Lung (tissue), 12 donors: ENCODE results near the gene MBD2. TPM values are rescaled to one million over a fixed set of nuclear protein-coding genes. Genes with fewer than 3 reads are reported as not detected.

Experiments used
- ATAC-seq: fragments of 200-7000 bp; cut with Tn5 transposase; one replicate; pipeline ENCODE4 v1.9.1; 2020; ENCODE audit warnings: moderate number of reproducible peaks; ENCODE audit not compliant: insufficient read depth, low FRiP score
- DNase-seq, 3 donors: peaks; one replicate each; pipeline ENCODE4 v3.0.0-alpha.2; 2013 to 2017
- H3K27ac ChIP-seq, 2 donors: one replicate each; pipeline ENCODE4 v1.5.1; 2013; ENCODE audit warnings: mild to moderate bottlenecking in 2 of 2, moderate library complexity in 2 of 2, control low read depth in 1 of 2, inconsistent platforms in 1 of 2, low read depth in 1 of 2, low read length in 1 of 2
- H3K27me3 ChIP-seq, 3 donors: one replicate each; pipeline ENCODE4 v1.5.1; 2013; ENCODE audit warnings: low read length in 2 of 3; ENCODE audit not compliant: control insufficient read depth in 3 of 3, insufficient read depth in 3 of 3
- H3K36me3 ChIP-seq, 4 donors: one replicate each; pipeline ENCODE4 v1.5.1; 2013; ENCODE audit warnings: low read length in 4 of 4, mild to moderate bottlenecking in 1 of 4, moderate library complexity in 1 of 4; ENCODE audit not compliant: control insufficient read depth in 4 of 4, insufficient read depth in 4 of 4
- H3K4me1 ChIP-seq, 5 donors: one replicate each; pipeline ENCODE4 v1.5.1; 2013; ENCODE audit warnings: low read length in 5 of 5, mild to moderate bottlenecking in 2 of 5, moderate library complexity in 1 of 5; ENCODE audit not compliant: control insufficient read depth in 5 of 5, insufficient read depth in 5 of 5
- H3K4me3 ChIP-seq: one replicate; pipeline ENCODE4 v1.5.1; 2013; ENCODE audit warnings: mild to moderate bottlenecking, control low read depth, moderate library complexity
- H3K9ac ChIP-seq, 2 donors: one replicate each; pipeline ENCODE4 v1.5.1; 2013; ENCODE audit warnings: low read length in 2 of 2, control low read depth in 1 of 2; ENCODE audit not compliant: insufficient read depth in 1 of 2
- H3K9me3 ChIP-seq, 4 donors: one replicate each; pipeline ENCODE4 v1.5.1; 2013; ENCODE audit warnings: low read length in 3 of 4, mild to moderate bottlenecking in 1 of 4, moderate library complexity in 1 of 4; ENCODE audit not compliant: control insufficient read depth in 4 of 4, insufficient read depth in 3 of 4
- WGBS, 2 donors: extraction: QIAGEN DNeasy Blood & Tissue Kit; methylation state at CpG; one replicate each; pipeline ENCODE4 v1.1.7; 2013; 5-methylcytosine and 5-hydroxymethylcytosine counted together
- polyA plus RNA-seq, 2 donors: library from polyadenylated mRNA; stranded (reverse); fragments of 200-250 nt; gene quantifications; one replicate each; pipeline ENCODE4 v1.2.1, GENCODE V29; 2013
- total RNA-seq, 2 donors: library from RNA; depleted of rRNA in 1 of 2; stranded (reverse); fragments of >200 nt in 1 of 2; gene quantifications; one replicate each; pipeline ENCODE4 v1.2.1, GENCODE V29; 2014 to 2021
- TF ChIP-seq, protein P1 (sequence below): IDR thresholded peaks from 2 replicates; pipeline ENCODE4 v1.5.1; 2012; ENCODE audit warnings: mild to moderate bottlenecking; ENCODE audit errors: control extremely low read depth, extremely low read depth
- donor health status: control.
- donor health status: control.
- donor health status: Bipolar disorder and iron deficiency.
- donor health status: healthy.
- donor health status: DM: yes; HTN: yes; CAD: no.

MBD2 gene
- total and polyA plus RNA-seq, 4 donors: 29.5 to 91.0 (median 36.1) TPM

DNA sequence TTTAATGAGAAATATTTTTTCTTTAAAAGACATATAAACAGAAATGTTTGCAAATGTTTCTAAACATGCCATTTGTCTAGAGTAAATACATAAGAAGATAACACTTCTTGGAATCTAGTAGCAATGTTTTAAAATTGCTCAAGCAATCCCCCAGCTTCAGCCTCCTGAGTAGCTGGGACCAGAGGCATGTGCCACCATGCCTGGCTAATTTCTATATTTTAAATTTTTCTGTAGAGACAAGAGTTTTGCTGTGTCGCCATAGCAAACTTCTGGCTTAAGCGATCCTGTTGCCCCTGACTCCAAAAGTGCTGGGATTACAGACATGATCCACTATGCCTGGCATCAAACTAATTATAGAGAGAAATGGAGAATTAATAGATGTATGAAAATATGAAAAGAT is 14.6 kb upstream of the MBD2 start:
- Histone ChIP-seq H3K4me3 (no peak overlapping the region), H3K36me3 (no peaks in the 10 kb centered on the region), H3K27me3 (peaks cover 0 to 3% (median 0%) of the 10 kb centered on the region in 3 donors), H3K27ac (no peak overlapping the region), H3K4me1 (no peaks in the 10 kb centered on the region), H3K9ac (no peak overlapping the region), H3K9me3 (no peaks in the 10 kb centered on the region)
- TF ChIP-seq, protein P1, sequence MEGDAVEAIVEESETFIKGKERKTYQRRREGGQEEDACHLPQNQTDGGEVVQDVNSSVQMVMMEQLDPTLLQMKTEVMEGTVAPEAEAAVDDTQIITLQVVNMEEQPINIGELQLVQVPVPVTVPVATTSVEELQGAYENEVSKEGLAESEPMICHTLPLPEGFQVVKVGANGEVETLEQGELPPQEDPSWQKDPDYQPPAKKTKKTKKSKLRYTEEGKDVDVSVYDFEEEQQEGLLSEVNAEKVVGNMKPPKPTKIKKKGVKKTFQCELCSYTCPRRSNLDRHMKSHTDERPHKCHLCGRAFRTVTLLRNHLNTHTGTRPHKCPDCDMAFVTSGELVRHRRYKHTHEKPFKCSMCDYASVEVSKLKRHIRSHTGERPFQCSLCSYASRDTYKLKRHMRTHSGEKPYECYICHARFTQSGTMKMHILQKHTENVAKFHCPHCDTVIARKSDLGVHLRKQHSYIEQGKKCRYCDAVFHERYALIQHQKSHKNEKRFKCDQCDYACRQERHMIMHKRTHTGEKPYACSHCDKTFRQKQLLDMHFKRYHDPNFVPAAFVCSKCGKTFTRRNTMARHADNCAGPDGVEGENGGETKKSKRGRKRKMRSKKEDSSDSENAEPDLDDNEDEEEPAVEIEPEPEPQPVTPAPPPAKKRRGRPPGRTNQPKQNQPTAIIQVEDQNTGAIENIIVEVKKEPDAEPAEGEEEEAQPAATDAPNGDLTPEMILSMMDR: no peak
- WGBS, 2 donors: 45 to 72% methylated on average over 2 of the region's 2 CpGs
- no peak for ATAC-seq
- no peak for DNase-seq

DNA sequence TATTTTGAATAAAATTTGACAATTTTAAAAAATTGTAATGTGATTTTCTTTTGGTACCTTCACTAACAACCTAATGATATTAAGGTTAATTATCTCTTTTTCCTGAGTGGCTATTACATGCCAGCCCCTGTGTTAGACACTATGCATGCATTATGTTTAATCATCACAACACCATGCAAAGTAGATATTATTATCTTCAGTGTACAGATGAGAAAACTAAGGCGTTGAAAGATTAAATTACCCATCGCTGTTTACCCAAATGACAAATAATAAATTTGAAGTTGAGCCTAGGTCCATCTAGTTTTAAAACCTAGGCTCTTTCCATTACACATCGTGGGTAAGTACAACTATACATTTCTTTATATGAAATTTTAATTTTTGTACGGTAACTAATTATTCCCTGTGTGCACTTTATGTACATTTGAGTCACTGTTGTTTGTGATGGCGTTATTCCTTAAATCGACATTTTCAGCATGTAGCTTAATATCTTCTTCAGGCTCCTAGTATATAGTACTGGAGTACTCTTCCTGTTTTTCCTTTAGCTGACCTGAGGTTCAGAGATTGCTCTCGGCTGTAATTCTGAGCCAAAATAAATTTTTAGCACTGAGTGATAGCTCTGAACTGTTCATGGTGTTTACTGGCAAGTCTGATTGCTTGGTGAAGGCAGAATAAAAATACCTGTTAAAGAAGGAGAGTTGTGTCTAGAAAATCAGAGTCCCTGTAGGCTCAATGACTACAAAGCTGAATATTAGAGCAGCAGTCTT is 13.9 kb upstream of the MBD2 start:
- TF ChIP-seq, protein P1: no peak
- no peaks in the 10 kb centered on the region for H3K36me3 ChIP-seq
- H3K4me3 ChIP-seq: no peak overlapping the region
- H3K4me1 ChIP-seq: no peaks in the 10 kb centered on the region
- no peaks in the 10 kb centered on the region for H3K9me3 ChIP-seq
- peaks cover 0 to 3% (median 0%) of the 10 kb centered on the region in 3 donors for H3K27me3 ChIP-seq
- no peak overlapping the region for H3K27ac ChIP-seq
- no peak for DNase-seq
- H3K9ac ChIP-seq: no peak overlapping the region
- no peak for ATAC-seq
- WGBS, 2 donors: 78 to 79% methylated on average over 7 of the region's 7 CpGs

DNA sequence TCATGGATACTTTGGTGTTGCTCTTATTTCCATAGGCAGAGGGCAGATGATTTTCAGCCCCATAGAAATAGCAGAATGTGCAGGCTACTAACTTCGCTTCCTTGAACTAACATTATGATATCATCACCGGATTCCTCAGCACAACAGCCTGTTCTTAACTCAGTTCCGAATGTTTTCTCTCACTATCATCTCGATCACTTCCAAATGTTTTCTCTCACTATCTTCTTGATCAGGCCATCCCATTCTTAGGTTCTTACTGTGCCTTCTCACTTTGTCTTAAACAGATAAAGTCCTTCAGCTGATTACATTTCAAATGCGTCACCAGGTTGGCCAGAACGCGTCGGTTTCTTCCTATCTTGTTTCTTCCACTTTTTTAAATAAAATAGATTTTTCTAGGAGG is 11.4 kb upstream of the MBD2 start:
- no peak for ATAC-seq
- no peaks in the 10 kb centered on the region for H3K36me3 ChIP-seq
- DNase-seq: no peak
- H3K4me1 ChIP-seq: peaks cover 0 to 1% (median 0%) of the 10 kb centered on the region in 5 donors
- H3K4me3 ChIP-seq: no peak overlapping the region
- H3K27me3 ChIP-seq: peaks cover 0 to 3% (median 0%) of the 10 kb centered on the region in 3 donors
- H3K9ac ChIP-seq: no peak overlapping the region
- no peaks in the 10 kb centered on the region for H3K9me3 ChIP-seq
- TF ChIP-seq, protein P1: no peak
- 75 to 87% methylated on average over 8 of the region's 8 CpGs for WGBS, 2 donors
- no peak overlapping the region for H3K27ac ChIP-seq
